IMR-90 (cell line): Measurements from ENCODE around the gene KLF13. TPM values are rescaled to one million over a fixed set of nuclear protein-coding genes. Genes with fewer than 3 reads are reported as not detected.

ENCODE experiments used
- ATAC-seq: fragments of 200-7000 bp; cut with Tn5 transposase; 2 replicates; pipeline ENCODE4 v1.9.1; 2020; ENCODE audit warnings: low read depth, mild to moderate bottlenecking, moderate library complexity
- BruUV-seq: library from RNA; stranded (reverse); fragments of 400-500 nt; replicated peaks from 2 replicates; lab custom pipeline; 2021; lab: Mats Ljungman, UMichigan
- CTCF ChIA-PET: fragments of 300-600 bp; formaldehyde crosslinking; extraction: SDS; loops from one replicate; lab custom pipeline; 2021; ENCODE audit warnings: antibody characterized with exemption; lab: Yijun Ruan, JAX
- POLR2A ChIA-PET: fragments of 300-600 bp; sonication (Branson Sonifier 250); formaldehyde crosslinking; loops from one replicate; lab custom pipeline; 2022; ENCODE audit warnings: antibody characterized with exemption; ENCODE audit not compliant: unreplicated experiment; lab: Charles Lee
- DNase-seq: peaks from one replicate; pipeline ENCODE4 v3.0.0; 2013
- H2AFZ ChIP-seq: replicated peaks from 2 replicates; pipeline ENCODE3; 2013; ENCODE audit warnings: low read length, mild to moderate bottlenecking; ENCODE audit not compliant: poor library complexity
- H2AK5ac ChIP-seq: 2 replicates; pipeline ENCODE4 v1.6.1; 2013; ENCODE audit warnings: low read depth, low read length, inconsistent platforms
- H2AK9ac ChIP-seq: replicated peaks from 2 replicates; pipeline ENCODE3; 2013; ENCODE audit warnings: mild to moderate bottlenecking, low read depth, low read length, moderate library complexity; ENCODE audit not compliant: poor library complexity
- H2BK120ac ChIP-seq: 2 replicates; pipeline ENCODE4 v1.6.1; 2013; ENCODE audit warnings: low read depth, low read length, inconsistent platforms
- H2BK15ac ChIP-seq: 3 replicates; pipeline ENCODE4 v1.6.1; 2013; ENCODE audit warnings: low read depth, low read length, inconsistent platforms
- H2BK20ac ChIP-seq: 2 replicates; pipeline ENCODE4 v1.6.1; 2013; ENCODE audit warnings: low read depth, mild to moderate bottlenecking, inconsistent platforms, low read length, moderate library complexity
- H2BK5ac ChIP-seq: 2 replicates; pipeline ENCODE4 v1.6.1; 2013; ENCODE audit warnings: mild to moderate bottlenecking, low read depth, low read length, inconsistent platforms; ENCODE audit not compliant: poor library complexity, severe bottlenecking
- H3K14ac ChIP-seq: replicated peaks from 2 replicates; pipeline ENCODE4 v1.6.1; 2013; ENCODE audit warnings: low read depth, low read length, inconsistent platforms
- H3K18ac ChIP-seq: 2 replicates; pipeline ENCODE4 v1.6.1; 2013; ENCODE audit warnings: low read depth, low read length, control low read depth
- H3K23ac ChIP-seq: 2 replicates; pipeline ENCODE4 v1.6.1; 2013; ENCODE audit warnings: low read depth, low read length, inconsistent platforms
- H3K27ac ChIP-seq: 2 replicates; pipeline ENCODE4 v1.5.1; 2013; ENCODE audit warnings: mild to moderate bottlenecking, control low read depth, low read length; ENCODE audit not compliant: insufficient read depth
- H3K27me3 ChIP-seq: 2 replicates; pipeline ENCODE4 v1.6.1; 2013; ENCODE audit warnings: low read length; ENCODE audit not compliant: control insufficient read depth, insufficient read depth
- H3K36me3 ChIP-seq: 2 replicates; pipeline ENCODE4 v1.6.1; 2013; ENCODE audit warnings: low read length, mixed read lengths; ENCODE audit not compliant: control insufficient read depth, insufficient read depth
- H3K4ac ChIP-seq: 2 replicates; pipeline ENCODE4 v1.6.1; 2013; ENCODE audit warnings: low read depth, low read length, inconsistent platforms
- H3K4me1 ChIP-seq: 2 replicates; pipeline ENCODE4 v1.6.1; 2013; ENCODE audit warnings: low read length, mixed read lengths; ENCODE audit not compliant: control insufficient read depth, insufficient read depth
- H3K4me2 ChIP-seq: 2 replicates; pipeline ENCODE4 v1.6.1; 2013; ENCODE audit warnings: low read depth, mild to moderate bottlenecking, control low read depth, low read length, moderate library complexity
- H3K4me3 ChIP-seq: 2 replicates; pipeline ENCODE4 v1.5.1; 2013; ENCODE audit warnings: low read depth, mild to moderate bottlenecking, control low read depth, low read length, moderate library complexity; ENCODE audit not compliant: insufficient read depth
- H3K56ac ChIP-seq: 2 replicates; pipeline ENCODE4 v1.6.1; 2013; ENCODE audit warnings: low read length, inconsistent platforms; ENCODE audit not compliant: insufficient read depth; ENCODE audit errors: extremely low read depth
- H3K79me1 ChIP-seq, 2 experiments: 2 replicates each; pipeline ENCODE4 v1.6.1; 2013; ENCODE audit warnings: low read length in 2 of 2, inconsistent platforms in 1 of 2, low read depth in 1 of 2
- H3K9ac ChIP-seq: 2 replicates; pipeline ENCODE4 v1.6.1; 2013; ENCODE audit warnings: low read depth, low read length, control low read depth
- H3K9me1 ChIP-seq: 2 replicates; pipeline ENCODE4 v1.6.1; 2013; ENCODE audit warnings: low read length, inconsistent platforms; ENCODE audit not compliant: insufficient read depth
- H3K9me3 ChIP-seq: 2 replicates; pipeline ENCODE4 v1.6.1; 2013; ENCODE audit warnings: low read length; ENCODE audit not compliant: control insufficient read depth, insufficient read depth
- H4K20me1 ChIP-seq: 2 replicates; pipeline ENCODE4 v1.6.1; 2013; ENCODE audit warnings: low read length, inconsistent platforms; ENCODE audit not compliant: insufficient read depth
- H4K5ac ChIP-seq: 2 replicates; pipeline ENCODE4 v1.6.1; 2013; ENCODE audit warnings: mild to moderate bottlenecking, low read depth, low read length, control low read depth
- H4K8ac ChIP-seq, 2 experiments: 2 replicates each; pipeline ENCODE4 v1.6.1; 2013; ENCODE audit warnings: low read depth in 2 of 2, low read length in 2 of 2, control low read depth in 1 of 2, inconsistent platforms in 1 of 2
- H4K91ac ChIP-seq: 2 replicates; pipeline ENCODE4 v1.6.1; 2013; ENCODE audit warnings: low read depth, low read length, inconsistent platforms; ENCODE audit not compliant: insufficient read depth
- BHLHE40 ChIP-seq: fragments of 150-350 bp; IDR thresholded peaks from 2 replicates; pipeline ENCODE4 v1.6.1; 2016; ENCODE audit warnings: mild to moderate bottlenecking, low read depth, low read length
- CEBPB ChIP-seq: IDR thresholded peaks from 2 replicates; pipeline ENCODE4 v1.6.1; 2012; ENCODE audit warnings: low read depth, low read length, improper control_type of control experiment
- FOS ChIP-seq: fragments of 150-350 bp; IDR thresholded peaks from 2 replicates; pipeline ENCODE4 v1.6.1; 2016; ENCODE audit warnings: low read depth, low read length
- NFE2L2 ChIP-seq: fragments of 150-350 bp; IDR thresholded peaks from 2 replicates; pipeline ENCODE4 v1.6.1; 2016; ENCODE audit warnings: low read depth, mild to moderate bottlenecking, low read length
- POLR2A ChIP-seq: IDR thresholded peaks from 2 replicates; pipeline ENCODE4 v1.6.1; 2012; ENCODE audit warnings: mild to moderate bottlenecking, low read depth, low read length
- WGBS, 2 experiments: methylation state at CpG; one replicate each; pipeline versions ENCODE4 v1.1.5 to v1.1.7; 2013; ENCODE audit warnings: missing lambda C conversion rate in 2 of 2; ENCODE audit not compliant: insufficient read length in 1 of 2; ENCODE audit errors: extremely low coverage in 2 of 2; 5-methylcytosine and 5-hydroxymethylcytosine counted together
- dilution Hi-C: fragments of 300-500 bp; cut with HindIII; formaldehyde crosslinking; loops from one replicate; pipeline ENCODE4 v1.14.3; 2018; ENCODE audit warnings: low sequenced_read_pairs; ENCODE audit not compliant: unreplicated experiment
- in situ Hi-C: fragments of 300-500 bp; cut with MboI; formaldehyde crosslinking; loops from 3 replicates; pipeline ENCODE4 v1.14.3; 2019; ENCODE audit warnings: low sequenced_read_pairs, inconsistent platforms, mixed read lengths
- intact Hi-C: fragments of 100-400 bp; cut with micrococcal nuclease; formaldehyde crosslinking; loops from 2 replicates; pipeline ENCODE4 v1.10.0; 2022
- polyA plus RNA-seq, 3 experiments: library from polyadenylated mRNA; depleted of rRNA; stranded (reverse); fragments of >200 nt; gene quantifications; 2 replicates each; pipeline ENCODE4 v1.2.3, GENCODE V29; 2012; ENCODE audit warnings: low replicate concordance in 1 of 3
- total RNA-seq: library from RNA; depleted of rRNA; stranded (reverse); fragments of >200 nt; gene quantifications from 2 replicates; pipeline ENCODE4 v1.2.3, GENCODE V29; 2012
- TF ChIP-seq, protein P1 (sequence below): fragments of 150-350 bp; IDR thresholded peaks from 2 replicates; pipeline ENCODE4 v1.6.1; 2016; ENCODE audit warnings: low read depth, mild to moderate bottlenecking, low read length, moderate library complexity, borderline replicate concordance

Gene KLF13
- total and polyA plus RNA-seq, 2 of the 4 experiments (the other 2 are of a cell fraction) = 9.5 to 10.6 TPM

- H2AFZ ChIP-seq = peak overlapping the region; percentile 65
- H2AK9ac ChIP-seq = peak overlapping the region; percentile 52
- no peaks in the 10 kb centered on the region for H3K9me3 ChIP-seq
- peak; percentile 21 for ATAC-seq
- H3K18ac ChIP-seq = no peak overlapping the region
- no peak overlapping the region for H3K27ac ChIP-seq
- no peak overlapping the region for H2BK15ac ChIP-seq
- POLR2A ChIA-PET = no interaction called here
- H3K4me3 ChIP-seq = no peak overlapping the region
- intact Hi-C loops = no loop called here
- H3K4me1 ChIP-seq = peaks cover 13% of the 10 kb centered on the region
- H4K91ac ChIP-seq = no peak overlapping the region
- H2BK5ac ChIP-seq = peak overlapping the region; percentile 3
- peak overlapping the region; percentile 22; the same call in 1 of the 2 replicates for H3K4ac ChIP-seq
- no peaks in the 10 kb centered on the region for H3K36me3 ChIP-seq
- peaks cover 90% of the 10 kb centered on the region for H4K20me1 ChIP-seq
- peaks cover 44 to 95% of the 10 kb centered on the region in 2 experiments for H3K79me1 ChIP-seq
- peak overlapping the region; percentile 41; the same call in 1 of the 2 replicates for H3K14ac ChIP-seq
- dilution Hi-C loops = no loop called here
- H3K27me3 ChIP-seq = no peaks in the 10 kb centered on the region
- H3K9ac ChIP-seq = no peak overlapping the region
- TF ChIP-seq POLR2A (no peak), CEBPB (no peak), BHLHE40 (no peak), NFE2L2 (no peak), FOS (no peak)
- TF ChIP-seq, protein P1, sequence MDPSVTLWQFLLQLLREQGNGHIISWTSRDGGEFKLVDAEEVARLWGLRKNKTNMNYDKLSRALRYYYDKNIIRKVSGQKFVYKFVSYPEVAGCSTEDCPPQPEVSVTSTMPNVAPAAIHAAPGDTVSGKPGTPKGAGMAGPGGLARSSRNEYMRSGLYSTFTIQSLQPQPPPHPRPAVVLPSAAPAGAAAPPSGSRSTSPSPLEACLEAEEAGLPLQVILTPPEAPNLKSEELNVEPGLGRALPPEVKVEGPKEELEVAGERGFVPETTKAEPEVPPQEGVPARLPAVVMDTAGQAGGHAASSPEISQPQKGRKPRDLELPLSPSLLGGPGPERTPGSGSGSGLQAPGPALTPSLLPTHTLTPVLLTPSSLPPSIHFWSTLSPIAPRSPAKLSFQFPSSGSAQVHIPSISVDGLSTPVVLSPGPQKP = no peak
- H2AK5ac ChIP-seq = peak overlapping the region; percentile 5
- BruUV-seq = no TSS peak
- no peak overlapping the region for H2BK120ac ChIP-seq
- peaks cover 48% of the 10 kb centered on the region for H3K9me1 ChIP-seq
- in situ Hi-C loops = no loop called here
- 0 out of 2 replicates have a peak overlapping the region, but pooled peaks have one; percentile 46 for H3K23ac ChIP-seq
- no peak overlapping the region for H3K4me2 ChIP-seq
- H3K56ac ChIP-seq = no peak overlapping the region
- H4K5ac ChIP-seq = no peak overlapping the region
- H2BK20ac ChIP-seq = no peak overlapping the region
- 75% methylated on average over 5 of the region's 9 CpGs; no CpG with 5 or more reads in 1 of the 2 experiments for WGBS, 2 experiments
- DNase-seq = no peak
- H4K8ac ChIP-seq = peak overlapping the region in 1 of 2 experiments; percentile 20; a peak in 1 of 4 replicates
- CTCF ChIA-PET = no interaction called here
Measured at GRCh38 chr15:31338318-31338878, 11.8 kb downstream of the KLF13 start.
